ENCODE data around the gene PTK7. TPM values are rescaled to one million over a fixed set of nuclear protein-coding genes. Genes with fewer than 3 reads are reported as not detected.

The PTK7 gene
- total RNA-seq, 1 experiment from 2014 or later = 42.6 TPM

- BruUV-seq (replicated peaks) = TSS peak; percentile 98
- H3K27me3 Mint-ChIP-seq (ENCODE audit: insufficient read depth, unreplicated experiment) = no peaks in the 10 kb centered on the region
- H3K9me3 Mint-ChIP-seq (ENCODE audit: unreplicated experiment) = no peaks in the 10 kb centered on the region
- no peak for DNase-seq (ENCODE audit: unreplicated experiment)
- intact Hi-C loops (cut with micrococcal nuclease) = loop anchor here (5.0 kb wide), 1 partner anchor 42 kb away; the partner anchor contains the start of genes KLHDC3 and MEA1
- ChIA-PET POLR2A (interaction anchor here (0.6 to 5.0 kb wide), 26 partner anchors 9 to 425 kb away, joined by 3 to 53 read pairs (median 6); partner anchors contain the start of genes CNPY3, CUL9, DNPH1 and KLHDC3), CTCF (interaction anchor here (0.6 to 1.8 kb wide), 12 partner anchors 20 to 442 kb away, joined by 3 to 6 read pairs (median 3); partner anchors contain the start of gene CNPY3)
- peaks cover 58% of the 10 kb centered on the region for H3K36me3 Mint-ChIP-seq (ENCODE audit: insufficient read depth, unreplicated experiment)
- TF ChIP-seq CTCF (IDR thresholded peaks at IDR 0.05; ENCODE audit: unreplicated experiment) = no peak
- peak overlapping the region; percentile 96 for H3K4me3 Mint-ChIP-seq (ENCODE audit: unreplicated experiment)
- H3K27ac Mint-ChIP-seq (ENCODE audit: low read depth, unreplicated experiment) = peak overlapping the region; percentile 98
- H3K4me1 Mint-ChIP-seq (ENCODE audit: insufficient read depth, unreplicated experiment) = peaks cover 36% of the 10 kb centered on the region
These were observed 21.7 kb upstream of the PTK7 start for GRCh38 chr6:43054206-43054943.

GRCh38 chr6:43055966-43056365 lies 20.1 kb upstream of the PTK7 start:
- no TSS peak for BruUV-seq (replicated peaks)
- DNase-seq (ENCODE audit: unreplicated experiment) = no peak
- CTCF ChIA-PET = interaction anchor here (0.7 to 1.3 kb wide), 3 partner anchors 40 to 88 kb away, joined by 3 to 4 read pairs (median 4); no protein-coding TSS in a partner anchor
- Mint-ChIP-seq H3K27me3 (ENCODE audit: insufficient read depth, unreplicated experiment) (no peaks in the 10 kb centered on the region), H3K36me3 (ENCODE audit: insufficient read depth, unreplicated experiment) (peaks cover 49% of the 10 kb centered on the region), H3K4me3 (ENCODE audit: unreplicated experiment) (no peak overlapping the region), H3K4me1 (ENCODE audit: insufficient read depth, unreplicated experiment) (peaks cover 38% of the 10 kb centered on the region), H3K9me3 (ENCODE audit: unreplicated experiment) (no peaks in the 10 kb centered on the region), H3K27ac (ENCODE audit: low read depth, unreplicated experiment) (no peak overlapping the region)
- POLR2A ChIA-PET = interaction anchor here (0.6 to 5.0 kb wide), 10 partner anchors 21 to 1066 kb away, joined by 3 to 53 read pairs (median 7); partner anchors contain the start of genes CNPY3, CUL9, KLHDC3 and MEA1
- intact Hi-C loops (cut with micrococcal nuclease) = no loop called here
- no peak for TF ChIP-seq CTCF (IDR thresholded peaks at IDR 0.05; ENCODE audit: unreplicated experiment)

- Mint-ChIP-seq H3K27ac (ENCODE audit: low read depth, unreplicated experiment) (peak overlapping the region; percentile 96), H3K27me3 (ENCODE audit: insufficient read depth, unreplicated experiment) (no peaks in the 10 kb centered on the region), H3K4me3 (ENCODE audit: unreplicated experiment) (peak overlapping the region; percentile 94), H3K36me3 (ENCODE audit: insufficient read depth, unreplicated experiment) (peaks cover 38% of the 10 kb centered on the region), H3K9me3 (ENCODE audit: unreplicated experiment) (no peaks in the 10 kb centered on the region), H3K4me1 (ENCODE audit: insufficient read depth, unreplicated experiment) (peaks cover 28% of the 10 kb centered on the region)
- intact Hi-C loops (cut with micrococcal nuclease) = no loop called here
- ChIA-PET POLR2A (interaction anchor here (0.6 to 3.9 kb wide), 31 partner anchors 11 to 571 kb away, joined by 3 to 60 read pairs (median 4); partner anchors contain the start of genes CNPY3, CUL9, DNPH1 and GTPBP2), CTCF (interaction anchor here (0.8 to 2.0 kb wide), 6 partner anchors 11 to 160 kb away, joined by 3 to 11 read pairs (median 4); no protein-coding TSS in a partner anchor)
- no peak for TF ChIP-seq CTCF (IDR thresholded peaks at IDR 0.05; ENCODE audit: unreplicated experiment)
- no peak for DNase-seq (ENCODE audit: unreplicated experiment)
- BruUV-seq (replicated peaks) = no TSS peak
These were observed 17.6 kb upstream of the PTK7 start for GRCh38 chr6:43058531-43058930.
